ENCODE data around the gene C14orf180. TPM values are rescaled to one million over a fixed set of nuclear protein-coding genes. Genes with fewer than 3 reads are reported as not detected.

Gene C14orf180
- total and polyA plus RNA-seq, 2 of the 8 experiments (the other 6 are each of a cell fraction or from before 2014, with no cell fraction given): not detected

GRCh38 chr14:104574978-104575583 is 4.5 kb upstream of the C14orf180 start:
- Histone ChIP-seq H3K4me2 (ENCODE audit: insufficient read depth in 1 of 2, low read depth in 2 of 2, low read length in 2 of 2) (no peak overlapping the region), H3K9me3 (ENCODE audit: insufficient read depth in 2 of 2, low read depth in 1 of 2, low read length in 1 of 2) (no peaks in the 10 kb centered on the region), H3K27me3 (replicated peaks in 1 of 4; ENCODE audit: control insufficient read depth in 3 of 4, extremely low read depth in 1 of 4, insufficient read depth in 3 of 4, low read length in 3 of 4) (no peaks in the 10 kb centered on the region), H3K27ac (ENCODE audit: low read depth, low read length) (no peak overlapping the region), H3K79me1 (ENCODE audit: low read depth, low read length) (no peaks in the 10 kb centered on the region), H3K56ac (replicated peaks; ENCODE audit: insufficient read length, low read depth, low read length) (no peak overlapping the region), H3K18ac (ENCODE audit: extremely low read depth, low read length) (no peak overlapping the region), H2BK15ac (ENCODE audit: low read length) (no peak overlapping the region), H4K91ac (replicated peaks; ENCODE audit: insufficient read length, low read length) (no peak overlapping the region), H4K20me1 (replicated peaks in 1 of 2; ENCODE audit: control insufficient read depth in 1 of 2, insufficient read depth in 2 of 2, low read length in 2 of 2) (no peaks in the 10 kb centered on the region), H3K14ac (ENCODE audit: insufficient read length) (no peak overlapping the region), H3K4ac (replicated peaks; ENCODE audit: insufficient read length, low read depth, low read length) (no peak overlapping the region), H2BK12ac (ENCODE audit: low read depth, low read length) (no peak overlapping the region), H2AK5ac (ENCODE audit: low read depth, low read length) (no peak overlapping the region), H3K4me1 (replicated peaks in 1 of 4; ENCODE audit: control insufficient read depth in 3 of 4, insufficient read depth in 4 of 4, low read length in 3 of 4) (no peaks in the 10 kb centered on the region; a peak in 1 of 7 replicates), H4K5ac (ENCODE audit: insufficient read length, low read depth, low read length) (no peak overlapping the region), H3K79me2 (ENCODE audit: control insufficient read depth in 1 of 2, insufficient read depth in 2 of 2, low read length in 2 of 2) (no peaks in the 10 kb centered on the region), H4K8ac (ENCODE audit: extremely low read depth, insufficient read depth, low read length) (peak overlapping the region; percentile 47; the same call in 1 of the 2 replicates), H2AFZ (ENCODE audit: low read length) (no peak overlapping the region), H2BK5ac (ENCODE audit: low read depth, low read length) (no peak overlapping the region), H3K23me2 (ENCODE audit: low read depth, low read length) (no peaks in the 10 kb centered on the region), H3K23ac (ENCODE audit: insufficient read length) (no peak overlapping the region), H3K36me3 (ENCODE audit: control insufficient read depth in 2 of 4, insufficient read depth in 4 of 4, low read length in 3 of 4) (no peaks in the 10 kb centered on the region), H3K4me3 (ENCODE audit: extremely low read depth in 1 of 4, insufficient read depth in 2 of 4, low read depth in 3 of 4, low read length in 4 of 4) (no peak overlapping the region), H3K9ac (replicated peaks in 1 of 4; ENCODE audit: extremely low read depth in 1 of 4, low read depth in 3 of 4, low read length in 3 of 4) (no peak overlapping the region), H2BK20ac (ENCODE audit: low read length) (no peak overlapping the region), H2BK120ac (replicated peaks; ENCODE audit: low read depth, low read length) (no peak overlapping the region)
- CTCF ChIA-PET (ENCODE audit: partially characterized antibody): interaction anchor here (1.1 to 1.4 kb wide), 2 partner anchors 11 to 16 kb away, joined by 3 to 18 read pairs; no protein-coding TSS in a partner anchor
- WGBS, 2 experiments (ENCODE audit: extremely low coverage in 1 of 2, insufficient coverage in 1 of 2, insufficient read length in 1 of 2, insufficient replicate concordance in 2 of 2, low coverage in 1 of 2, low lambda C conversion rate in 2 of 2, missing lambda C conversion rate in 1 of 2): 89% methylated on average over 26 of the region's 31 CpGs; no CpG with 5 or more reads in 1 of the 2 experiments
- DNase-seq (ENCODE audit: low read depth in 1 of 2, low spot score in 2 of 2) (no peak), FAIRE-seq (no peak)
- POLR2A ChIA-PET (ENCODE audit: partially characterized antibody): interaction anchor here (1.0 kb wide), 1 partner anchor 11 kb away, joined by 3 read pairs; no protein-coding TSS in a partner anchor
- TF ChIP-seq SAP30 (IDR thresholded peaks at IDR 0.05; ENCODE audit: insufficient read depth, insufficient replicate concordance, low read length) (no peak), POLR2A (IDR thresholded peaks at IDR 0.05; ENCODE audit: control extremely low read depth in 1 of 2, low read depth in 2 of 2, low read length in 2 of 2) (no peak), JUND (IDR thresholded peaks at IDR 0.05; ENCODE audit: low read length) (no peak), MAFK (IDR thresholded peaks at IDR 0.05; ENCODE audit: low read depth, low read length) (no peak), HDAC6 (IDR thresholded peaks at IDR 0.05; ENCODE audit: low read depth, low read length) (no peak), SIRT6 (IDR thresholded peaks at IDR 0.05; ENCODE audit: low read length) (no peak), GABPA (IDR thresholded peaks at IDR 0.05; ENCODE audit: borderline replicate concordance, insufficient read depth, low read length) (no peak), PHF8 (conservative IDR thresholded peaks at IDR 0.05; ENCODE audit: low read depth, low read length) (no peak), POLR2AphosphoS5 (IDR thresholded peaks at IDR 0.05; ENCODE audit: low read depth, low read length) (no peak), CREB1 (IDR thresholded peaks at IDR 0.05) (no peak), EGR1 (IDR thresholded peaks at IDR 0.05; ENCODE audit: borderline replicate concordance, low read depth, low read length) (no peak), ZNF274 (IDR thresholded peaks at IDR 0.05; ENCODE audit: borderline replicate concordance, extremely low read depth, low read length) (no peak), ATF3 (IDR thresholded peaks at IDR 0.05; ENCODE audit: insufficient read depth, low read depth, low read length) (no peak), SP2 (IDR thresholded peaks at IDR 0.05; ENCODE audit: low read length) (no peak)
